ENCODE measurements around the gene MEOX2.

DNA sequence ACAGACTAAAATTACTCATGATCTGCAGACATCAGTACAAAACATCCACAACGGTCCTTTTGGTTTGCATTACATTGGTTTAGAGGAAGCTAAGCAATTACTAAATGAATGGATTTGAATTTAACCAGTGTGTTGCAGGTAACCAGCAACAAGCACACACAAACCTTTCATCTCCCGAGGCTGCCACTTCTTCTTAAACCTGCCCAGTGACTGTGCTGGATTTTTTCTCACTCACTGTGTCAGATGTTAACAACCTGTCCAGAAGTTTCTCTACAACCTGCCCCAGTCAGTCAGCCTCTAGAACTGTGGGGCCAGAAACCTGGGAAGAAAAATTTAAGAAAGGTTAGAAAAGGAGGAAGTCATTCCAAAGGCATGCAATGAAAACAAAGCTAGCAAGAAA lies 2.4 kb upstream of the MEOX2 start:
- TF ChIP-seq, protein P1, sequence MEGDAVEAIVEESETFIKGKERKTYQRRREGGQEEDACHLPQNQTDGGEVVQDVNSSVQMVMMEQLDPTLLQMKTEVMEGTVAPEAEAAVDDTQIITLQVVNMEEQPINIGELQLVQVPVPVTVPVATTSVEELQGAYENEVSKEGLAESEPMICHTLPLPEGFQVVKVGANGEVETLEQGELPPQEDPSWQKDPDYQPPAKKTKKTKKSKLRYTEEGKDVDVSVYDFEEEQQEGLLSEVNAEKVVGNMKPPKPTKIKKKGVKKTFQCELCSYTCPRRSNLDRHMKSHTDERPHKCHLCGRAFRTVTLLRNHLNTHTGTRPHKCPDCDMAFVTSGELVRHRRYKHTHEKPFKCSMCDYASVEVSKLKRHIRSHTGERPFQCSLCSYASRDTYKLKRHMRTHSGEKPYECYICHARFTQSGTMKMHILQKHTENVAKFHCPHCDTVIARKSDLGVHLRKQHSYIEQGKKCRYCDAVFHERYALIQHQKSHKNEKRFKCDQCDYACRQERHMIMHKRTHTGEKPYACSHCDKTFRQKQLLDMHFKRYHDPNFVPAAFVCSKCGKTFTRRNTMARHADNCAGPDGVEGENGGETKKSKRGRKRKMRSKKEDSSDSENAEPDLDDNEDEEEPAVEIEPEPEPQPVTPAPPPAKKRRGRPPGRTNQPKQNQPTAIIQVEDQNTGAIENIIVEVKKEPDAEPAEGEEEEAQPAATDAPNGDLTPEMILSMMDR (IDR thresholded peaks at IDR 0.05; ENCODE audit: low read depth, low read length): no peak
- no peak for TF ChIP-seq POLR2A (IDR thresholded peaks at IDR 0.05; ENCODE audit: extremely low read depth, insufficient read length)

All from NB4 (cell line).